ENCODE data around the gene LILRB4.
"Not testable (repeated sequence)": the region's sequence is repeated elsewhere in the genome, so short reads cannot be mapped to it uniquely, and the experiment has no call there.

Gene LILRB4

GRCh38 chr19:54662730-54663129, at the start of gene LILRB4:
TSS of gene LILRB4 (plus strand) at chr19:54662985. CDS start at chr19:54663034, 49 bp downstream.
- DNase-seq: no peak

- no peak for DNase-seq
Measured at GRCh38 chr19:54614726-54615125, 48.1 kb upstream of the LILRB4 start.

GRCh38 chr19:54616057-54616456, 46.7 kb upstream of the LILRB4 start:
- no peak for DNase-seq

- DNase-seq: no peak
Measured at GRCh38 chr19:54616821-54617560, 45.8 kb upstream of the LILRB4 start.

- no peak for DNase-seq
Measured at GRCh38 chr19:54620464-54620863, 42.3 kb upstream of the LILRB4 start.

- no peak for DNase-seq
Measured at GRCh38 chr19:54622431-54622830, 40.4 kb upstream of the LILRB4 start.

GRCh38 chr19:54624234-54624633, 38.6 kb upstream of the LILRB4 start:
- not testable (repeated sequence) for DNase-seq

GRCh38 chr19:54624934-54625730, 37.7 kb upstream of the LILRB4 start:
- not testable (repeated sequence) for DNase-seq

- no peak for DNase-seq
Measured at GRCh38 chr19:54626757-54627156, 36.0 kb upstream of the LILRB4 start.

GRCh38 chr19:54627912-54628311, 34.9 kb upstream of the LILRB4 start:
- not testable (repeated sequence) for DNase-seq

GRCh38 chr19:54630262-54630661, 32.5 kb upstream of the LILRB4 start, which contains the start of gene LILRB1:
TSS of gene LILRB1 (plus strand) at chr19:54630484. CDS start at chr19:54631074, 590 bp downstream.
- DNase-seq: not testable (repeated sequence)

GRCh38 chr19:54630782-54631181, 32.0 kb upstream of the LILRB4 start:
- no peak for DNase-seq

GRCh38 chr19:54631489-54632337, 31.1 kb upstream of the LILRB4 start:
- not testable (repeated sequence) for DNase-seq

- not testable (repeated sequence) for DNase-seq
Measured at GRCh38 chr19:54632517-54632916, 30.3 kb upstream of the LILRB4 start.

- no peak for DNase-seq
Measured at GRCh38 chr19:54633401-54633800, 29.4 kb upstream of the LILRB4 start.

- not testable (repeated sequence) for DNase-seq
Measured at GRCh38 chr19:54636081-54636480, 26.7 kb upstream of the LILRB4 start.

- no peak for DNase-seq
Measured at GRCh38 chr19:54638683-54639082, 24.1 kb upstream of the LILRB4 start.

- not testable (repeated sequence) for DNase-seq
Measured at GRCh38 chr19:54642953-54643352, 19.8 kb upstream of the LILRB4 start.

- DNase-seq: not testable (repeated sequence)
Measured at GRCh38 chr19:54643583-54643982, 19.2 kb upstream of the LILRB4 start.

- no peak for DNase-seq
Measured at GRCh38 chr19:54644056-54644455, 18.7 kb upstream of the LILRB4 start.

- DNase-seq: no peak
Measured at GRCh38 chr19:54646331-54646841, 16.4 kb upstream of the LILRB4 start.

- DNase-seq: no peak
Measured at GRCh38 chr19:54648129-54648528, 14.7 kb upstream of the LILRB4 start.
